Measurements from ENCODE around the gene CLASP1. TPM values are rescaled to one million over a fixed set of nuclear protein-coding genes. Genes with fewer than 3 reads are reported as not detected.

Gene CLASP1
- total and polyA plus RNA-seq, 2 experiments from 2014 or later = 16.6 to 56.3 TPM

Small RNAs within 50 kb of the gene (small RNA-seq; reads per million reads assigned to genes)
- not detected for gene RF00019 (ENCODE audit: low replicate concordance)
- gene RNU4ATAC (ENCODE audit: low replicate concordance) = 196 reads per million, percentile 99 among the genes with 10 or more reads in this experiment

Other genes starting within 250 kb of the CLASP1 start
- gene RNU4ATAC, start 118.6 kb downstream of the CLASP1 start, total RNA-seq (2014; rRNA removed; shearing (Covaris generic)) = not detected in 2 replicates
- 9.5 TPM in 1 of 2 replicates, not detected in the other for gene RNU4ATAC, start 118.6 kb downstream of the CLASP1 start, polyA plus RNA-seq (2016; fragmentation: Nextera tagmentation; extraction: Ambion mirVana)
- gene NIFK, start 87.4 kb upstream of the CLASP1 start, total RNA-seq (2014; rRNA removed; shearing (Covaris generic)) = 98.8 and 106 TPM in 2 replicates
- gene NIFK, start 87.4 kb upstream of the CLASP1 start, polyA plus RNA-seq (2016; fragmentation: Nextera tagmentation; extraction: Ambion mirVana) = 263 and 289 TPM in 2 replicates
- gene TSN, start 106.2 kb upstream of the CLASP1 start, total RNA-seq (2014; rRNA removed; shearing (Covaris generic)) = 94.2 and 94.8 TPM in 2 replicates
- gene TSN, start 106.2 kb upstream of the CLASP1 start, polyA plus RNA-seq (2016; fragmentation: Nextera tagmentation; extraction: Ambion mirVana) = 49.6 and 62.5 TPM in 2 replicates